NOMO-1 treated with DMSO at 0.1 percent for 48 hours (cell line): ENCODE measurements around the gene HCAR3.
"Not testable (repeated sequence)": the region's sequence is repeated elsewhere in the genome, so short reads cannot be mapped to it uniquely, and the experiment has no call there.

Experiments used
- DNase-seq: peaks from one replicate; lab custom pipeline; 2025; ENCODE audit not compliant: unreplicated experiment; lab: John Stamatoyannopoulos, UW

HCAR3 gene

GRCh38 chr12:122724641-122725243 lies 8.1 kb upstream of the HCAR3 start:
- no peak for DNase-seq

GRCh38 chr12:122722387-122722786 lies 5.8 kb upstream of the HCAR3 start:
- DNase-seq, result peak; percentile 60

- no peak for DNase-seq
These were observed 4.5 kb upstream of the HCAR3 start for GRCh38 chr12:122721057-122721545.

GRCh38 chr12:122715211-122715610 lies 1.4 kb downstream of the HCAR3 start:
- not testable (repeated sequence) for DNase-seq

GRCh38 chr12:122713491-122714188 lies 3.0 kb downstream of the HCAR3 start:
- DNase-seq, result not testable (repeated sequence)

- DNase-seq, result peak; percentile 86
These were observed 5.3 kb downstream of the HCAR3 start for GRCh38 chr12:122711266-122711665.

GRCh38 chr12:122710341-122710740 lies 6.3 kb downstream of the HCAR3 start:
- not testable (repeated sequence) for DNase-seq

- not testable (repeated sequence) for DNase-seq
These were observed 7.3 kb downstream of the HCAR3 start for GRCh38 chr12:122709287-122709686.

- DNase-seq, result not testable (repeated sequence)
These were observed 12.8 kb downstream of the HCAR3 start for GRCh38 chr12:122703841-122704240.

GRCh38 chr12:122702890-122703611 lies 13.6 kb downstream of the HCAR3 start, which contains the start of gene HCAR2:
Gene HCAR2, minus strand, starts transcription at chr12:122703357. Its CDS starts 74 bp downstream, at chr12:122703283.
- DNase-seq, result peak; percentile 94

GRCh38 chr12:122701481-122701880 lies 15.1 kb downstream of the HCAR3 start:
- DNase-seq, result not testable (repeated sequence)

GRCh38 chr12:122700038-122700710 lies 16.4 kb downstream of the HCAR3 start:
- DNase-seq, result not testable (repeated sequence)

GRCh38 chr12:122696922-122697321 lies 19.7 kb downstream of the HCAR3 start:
- DNase-seq, result not testable (repeated sequence)

- no peak for DNase-seq
These were observed 25.0 kb downstream of the HCAR3 start for GRCh38 chr12:122691566-122691965.

- DNase-seq, result no peak
These were observed 28.3 kb downstream of the HCAR3 start for GRCh38 chr12:122688291-122688690.

- no peak for DNase-seq
These were observed 29.5 kb downstream of the HCAR3 start for GRCh38 chr12:122687086-122687485.

GRCh38 chr12:122686538-122686937 lies 30.1 kb downstream of the HCAR3 start:
- no peak for DNase-seq

GRCh38 chr12:122684297-122684813 lies 32.3 kb downstream of the HCAR3 start:
- DNase-seq, result no peak

- DNase-seq, result peak; percentile 94
These were observed 34.8 kb downstream of the HCAR3 start for GRCh38 chr12:122681814-122682213.

- not testable (repeated sequence) for DNase-seq
These were observed 35.6 kb downstream of the HCAR3 start for GRCh38 chr12:122680989-122681388.

GRCh38 chr12:122676781-122677180 lies 39.8 kb downstream of the HCAR3 start:
- DNase-seq, result not testable (repeated sequence)
